GM21367 (cell line): ENCODE results near the gene HARS2.
"Not testable (repeated sequence)": the region's sequence is repeated elsewhere in the genome, so short reads cannot be mapped to it uniquely, and the experiment has no call there.

Experiments used
- ATAC-seq: cut with Tn5 transposase; IDR thresholded peaks from one replicate; pipeline ENCODE4 v1.9.1; 2021; ENCODE audit not compliant: unreplicated experiment

HARS2 gene, protein sequence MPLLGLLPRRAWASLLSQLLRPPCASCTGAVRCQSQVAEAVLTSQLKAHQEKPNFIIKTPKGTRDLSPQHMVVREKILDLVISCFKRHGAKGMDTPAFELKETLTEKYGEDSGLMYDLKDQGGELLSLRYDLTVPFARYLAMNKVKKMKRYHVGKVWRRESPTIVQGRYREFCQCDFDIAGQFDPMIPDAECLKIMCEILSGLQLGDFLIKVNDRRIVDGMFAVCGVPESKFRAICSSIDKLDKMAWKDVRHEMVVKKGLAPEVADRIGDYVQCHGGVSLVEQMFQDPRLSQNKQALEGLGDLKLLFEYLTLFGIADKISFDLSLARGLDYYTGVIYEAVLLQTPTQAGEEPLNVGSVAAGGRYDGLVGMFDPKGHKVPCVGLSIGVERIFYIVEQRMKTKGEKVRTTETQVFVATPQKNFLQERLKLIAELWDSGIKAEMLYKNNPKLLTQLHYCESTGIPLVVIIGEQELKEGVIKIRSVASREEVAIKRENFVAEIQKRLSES

DNA sequence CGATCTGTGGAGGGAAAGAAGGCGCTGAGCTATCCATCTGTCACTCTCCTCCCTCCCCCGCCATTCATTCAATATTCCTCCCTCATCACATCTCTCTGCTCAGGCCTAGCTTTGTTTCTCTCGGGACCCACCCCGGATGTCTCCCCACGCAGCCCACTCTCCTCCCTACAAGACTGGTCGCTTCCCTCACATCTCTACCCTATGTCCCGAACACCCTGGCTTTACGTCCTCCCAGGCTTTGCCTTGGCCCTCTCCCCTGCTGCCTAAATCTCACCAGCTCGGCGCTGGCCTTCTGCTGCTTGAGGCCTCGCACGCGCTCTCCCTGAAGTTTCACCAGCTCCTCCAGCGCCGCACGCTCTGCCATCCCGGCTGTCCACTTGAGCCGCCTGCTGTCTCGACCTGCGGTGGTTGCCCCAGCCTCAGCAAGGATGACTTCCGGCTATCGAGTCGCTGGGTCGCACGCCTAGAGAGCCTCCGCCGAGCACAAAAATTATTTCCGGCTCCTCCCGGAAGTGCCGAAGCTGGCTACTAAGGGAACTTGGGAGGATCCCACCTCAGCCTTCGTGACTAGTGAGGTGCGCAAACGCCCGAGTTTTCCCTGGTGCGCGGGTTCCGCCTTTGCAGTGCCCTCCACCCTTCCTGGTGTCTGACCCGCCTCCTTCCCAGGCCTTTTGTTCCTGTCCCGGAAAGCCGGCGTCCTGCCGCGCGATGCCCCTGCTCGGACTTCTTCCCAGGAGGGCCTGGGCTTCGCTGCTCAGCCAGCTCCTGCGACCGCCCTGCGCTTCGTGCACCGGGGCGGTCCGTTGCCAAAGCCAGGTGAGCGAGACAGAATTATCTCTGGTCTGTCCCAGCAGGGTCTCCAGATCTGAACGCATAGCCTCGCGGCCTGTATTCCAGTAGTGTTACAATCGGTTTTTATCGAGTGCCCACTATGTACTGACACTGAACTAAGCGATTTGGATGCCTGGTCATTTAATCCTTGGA is at the start of gene HARS2, which contains the start of gene HARS1:
TSS of gene HARS2 (plus strand) at position 515 of the 984 bp plus-strand sequence. CDS start at position 709, 194 bp downstream.
TSS of gene HARS1 (minus strand) at position 430 of the 984 bp plus-strand sequence. CDS start at position 364, 66 bp downstream.
- ATAC-seq = peak; percentile 98

- no peak for ATAC-seq
Measured at GRCh38 chr5:140641716-140642115, 49.5 kb upstream of the HARS2 start.

DNA sequence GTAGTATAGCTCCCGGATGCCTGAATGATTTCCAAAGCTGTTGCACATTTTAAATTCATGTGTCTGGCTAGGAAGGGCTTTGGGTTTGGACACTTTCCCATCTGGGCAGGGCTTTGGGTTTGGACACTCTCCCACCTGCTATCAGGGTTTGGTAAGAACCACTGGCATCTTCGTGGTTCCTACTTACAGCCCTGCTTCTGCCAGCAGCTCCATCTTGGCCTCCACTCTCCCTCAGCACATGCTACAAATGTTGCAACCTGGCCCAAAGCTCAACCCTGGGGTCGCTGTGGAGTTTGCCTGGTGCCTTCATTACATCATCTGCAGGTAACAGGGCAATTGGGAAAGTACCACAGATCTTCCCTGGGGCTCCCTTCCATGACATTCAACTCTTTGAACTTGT is 48.5 kb upstream of the HARS2 start:
- ATAC-seq = no peak

- ATAC-seq = no peak
Measured at GRCh38 chr5:140647042-140647419, 44.2 kb upstream of the HARS2 start.

DNA sequence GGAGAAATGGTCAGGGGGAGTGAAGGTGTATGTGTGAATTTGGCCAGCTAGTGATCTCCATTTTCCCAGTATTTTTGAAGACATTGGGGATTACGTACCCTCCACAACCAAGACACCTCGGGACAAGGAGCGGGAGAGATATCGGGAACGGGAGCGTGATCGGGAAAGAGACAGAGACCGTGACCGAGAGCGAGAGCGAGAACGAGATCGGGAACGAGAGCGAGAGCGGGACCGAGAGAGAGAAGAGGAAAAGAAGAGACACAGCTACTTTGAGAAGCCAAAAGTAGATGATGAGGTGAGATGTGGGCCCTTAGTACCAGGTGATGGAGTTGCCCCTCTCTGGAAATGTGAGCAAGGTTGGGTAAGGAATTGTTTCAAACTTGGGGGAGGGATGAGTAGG is 32.4 kb upstream of the HARS2 start:
- no peak for ATAC-seq

DNA sequence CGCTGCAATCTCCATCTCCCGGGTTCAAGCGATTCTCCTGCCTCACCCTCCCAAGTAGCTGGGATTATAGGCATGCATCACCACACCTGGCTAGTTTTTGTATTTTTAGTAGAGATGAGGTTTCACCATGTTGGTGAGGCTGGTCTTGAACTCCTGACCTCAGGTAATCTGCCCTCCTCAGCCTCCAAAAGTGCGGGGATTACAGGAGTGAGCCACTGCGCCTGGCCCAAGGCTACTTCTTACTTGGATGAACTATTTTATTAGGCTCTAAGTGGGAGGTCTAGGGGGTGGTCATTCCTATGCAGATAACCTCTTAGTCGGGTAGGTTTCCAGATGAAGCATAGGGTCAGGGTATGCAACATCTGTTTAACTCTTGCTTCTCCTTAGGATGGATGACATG is 30.9 kb upstream of the HARS2 start:
- ATAC-seq = not testable (repeated sequence)

DNA sequence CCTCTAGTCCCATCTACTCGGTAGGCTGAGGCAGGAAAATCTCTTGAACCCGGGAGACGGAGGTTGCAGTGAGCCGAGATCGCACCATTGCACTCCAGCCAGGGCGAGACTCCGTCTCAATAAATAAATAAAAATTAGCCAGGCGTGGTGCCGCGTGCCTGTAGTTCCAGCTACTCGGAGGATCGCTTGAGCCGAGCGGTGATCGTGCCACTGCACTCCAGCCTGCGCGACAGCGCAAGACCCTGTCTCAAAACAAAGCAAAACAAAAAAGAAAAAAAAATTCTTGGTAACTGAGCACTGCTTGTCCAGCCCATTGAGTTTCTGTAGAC is 27.3 kb upstream of the HARS2 start:
- ATAC-seq = no peak

GRCh38 chr5:140664359-140665119 is 26.7 kb upstream of the HARS2 start, which contains the start of gene WDR55:
Gene WDR55, plus strand, starts transcription at chr5:140664904. Its CDS starts 9 bp downstream, at chr5:140664913.
- ATAC-seq = peak; percentile 95

GRCh38 chr5:140671035-140671434 is 20.2 kb upstream of the HARS2 start:
- not testable (repeated sequence) for ATAC-seq

GRCh38 chr5:140671472-140672125 is 19.7 kb upstream of the HARS2 start:
- ATAC-seq = no peak

DNA sequence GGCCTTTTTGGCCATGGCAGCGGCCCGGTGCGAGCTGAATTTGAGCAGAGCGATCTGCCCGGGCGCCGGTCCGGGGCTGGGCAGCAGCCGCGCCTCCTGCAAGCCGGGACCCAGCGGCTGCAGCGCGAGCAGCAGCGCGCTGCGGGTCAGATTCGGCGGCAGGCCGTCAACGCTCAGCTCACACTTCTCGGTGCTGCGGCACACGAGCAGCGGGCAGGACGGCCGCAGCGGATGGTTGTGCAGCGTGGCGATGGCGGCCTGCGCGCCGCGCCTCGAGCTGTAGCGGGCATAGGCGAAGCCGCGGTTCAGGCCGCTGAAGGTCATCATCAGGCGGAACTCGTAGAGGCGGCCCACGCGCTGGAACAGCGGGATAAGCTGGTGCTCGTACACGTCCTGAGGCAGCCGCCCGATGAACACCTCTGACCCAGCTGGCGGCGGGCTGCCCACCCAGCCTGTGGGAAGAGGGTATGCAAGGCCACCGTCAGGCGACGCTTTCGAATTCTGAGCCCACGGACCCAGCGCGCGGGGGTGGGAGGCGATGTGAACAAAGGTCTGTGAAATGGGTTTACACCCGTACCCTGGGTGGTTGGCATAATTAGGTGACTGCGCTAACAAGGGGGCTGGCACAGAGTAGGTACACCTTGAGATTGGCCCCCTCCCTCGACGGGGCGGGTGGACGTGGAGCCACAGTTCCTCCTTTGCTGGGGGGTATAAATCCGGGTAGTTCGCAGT is 18.6 kb upstream of the HARS2 start:
- ATAC-seq = no peak

- no peak for ATAC-seq
Measured at GRCh38 chr5:140673187-140673976, 17.9 kb upstream of the HARS2 start, which contains the start of gene DND1. Gene DND1, minus strand, starts transcription at chr5:140673576. Its CDS starts 34 bp downstream, at chr5:140673542.

DNA sequence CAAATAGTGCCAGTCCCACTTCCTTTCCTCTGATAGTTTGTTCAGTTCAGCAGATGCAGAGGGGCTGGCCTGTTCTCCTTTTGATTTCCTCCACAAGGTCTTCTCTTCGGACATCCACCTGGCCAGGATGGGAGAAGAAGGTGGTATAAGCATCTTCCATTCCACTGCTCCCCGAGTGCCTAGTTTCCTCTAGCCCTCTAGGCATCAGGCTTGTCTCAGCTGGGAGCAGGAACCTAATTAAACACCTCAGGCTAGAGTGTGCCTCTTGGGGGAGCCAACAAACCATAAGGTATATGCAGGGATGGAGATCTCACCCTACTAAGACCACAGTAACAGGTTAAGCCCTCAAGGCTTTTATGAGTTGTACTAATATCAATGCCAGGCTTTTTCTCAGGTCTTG is 17.0 kb upstream of the HARS2 start:
- no peak for ATAC-seq

DNA sequence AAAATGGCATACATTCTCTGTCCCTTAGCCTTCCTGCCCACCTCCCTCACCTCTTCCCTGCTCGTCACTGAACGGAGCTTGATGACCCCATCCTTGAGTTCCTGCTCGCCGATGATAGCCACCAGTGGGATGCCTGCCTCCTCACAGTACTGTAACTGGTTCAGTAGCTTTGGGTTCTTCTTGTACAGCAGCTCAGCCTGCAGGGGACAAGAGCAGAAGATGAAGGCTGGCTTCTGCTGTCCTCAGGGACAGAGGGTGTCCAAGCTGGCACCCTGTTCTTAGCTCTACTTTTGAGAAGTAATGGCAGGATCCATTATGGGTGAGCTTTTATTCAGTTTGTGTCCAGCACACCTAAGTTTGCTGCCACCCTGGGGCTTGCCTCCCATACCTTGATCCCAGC is 16.6 kb upstream of the HARS2 start:
- no peak for ATAC-seq

- ATAC-seq = peak; percentile 35
Measured at GRCh38 chr5:140677947-140678346, 13.3 kb upstream of the HARS2 start.

- no peak for ATAC-seq
Measured at GRCh38 chr5:140678993-140679392, 12.3 kb upstream of the HARS2 start.

DNA sequence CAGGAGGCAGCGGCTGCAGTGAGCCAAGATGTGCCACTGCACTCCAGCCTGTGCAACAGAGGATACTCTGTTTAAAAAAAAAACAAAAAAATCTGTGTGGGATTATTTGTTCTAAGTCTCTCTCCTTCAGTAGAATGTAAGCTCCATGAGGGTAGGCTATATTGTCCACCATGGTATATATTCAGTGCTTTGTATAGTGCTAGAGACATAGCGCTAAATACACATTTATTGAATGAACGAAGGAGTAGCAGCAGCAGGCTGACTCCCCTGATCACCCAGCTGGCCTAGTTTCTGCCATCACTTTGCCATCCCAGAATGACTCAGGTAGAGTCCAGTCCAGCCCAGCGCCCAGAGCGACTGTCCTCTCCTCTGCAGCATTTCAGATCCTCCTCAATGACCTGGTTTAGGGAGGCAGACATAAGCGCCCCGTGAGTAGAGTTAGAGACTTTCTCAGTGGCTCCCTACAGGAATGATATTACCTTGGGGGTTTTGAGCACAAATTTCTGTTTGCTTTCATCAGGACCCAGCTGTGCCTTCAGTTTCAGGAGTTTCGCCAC is 801 bp upstream of the HARS2 start:
- ATAC-seq = no peak

- no peak for ATAC-seq
Measured at GRCh38 chr5:140694276-140694675, 3.0 kb downstream of the HARS2 start.
